GM06990 (cell line): ENCODE results near the gene DBH.
A peak's percentile ranks its signal among the peaks of the same experiment; 100 is the strongest.

ENCODE experiments used
- DNase-seq: peaks from one replicate; pipeline ENCODE4 v3.0.0-alpha.2; 2011; ENCODE audit not compliant: insufficient read length; ENCODE audit errors: extremely low read depth
- H3K27me3 ChIP-seq: replicated peaks from 2 replicates; pipeline ENCODE4 v1.6.0; 2011; ENCODE audit warnings: low read length; ENCODE audit not compliant: control insufficient read depth, insufficient read depth
- H3K36me3 ChIP-seq: 2 replicates; pipeline ENCODE4 v1.5.1; 2011; ENCODE audit warnings: low read length; ENCODE audit not compliant: control insufficient read depth, insufficient read depth
- H3K4me3 ChIP-seq: replicated peaks from 2 replicates; pipeline ENCODE4 v1.5.1; 2011; ENCODE audit warnings: low read depth, mild to moderate bottlenecking, control low read depth, low read length
- TF ChIP-seq, protein P1 (sequence below): IDR thresholded peaks from 2 replicates; pipeline ENCODE4 v1.5.1; 2011; ENCODE audit warnings: low read length, control low read depth, mild to moderate bottlenecking, inconsistent platforms; ENCODE audit not compliant: insufficient read depth, poor library complexity, severe bottlenecking

The DBH gene

DNA sequence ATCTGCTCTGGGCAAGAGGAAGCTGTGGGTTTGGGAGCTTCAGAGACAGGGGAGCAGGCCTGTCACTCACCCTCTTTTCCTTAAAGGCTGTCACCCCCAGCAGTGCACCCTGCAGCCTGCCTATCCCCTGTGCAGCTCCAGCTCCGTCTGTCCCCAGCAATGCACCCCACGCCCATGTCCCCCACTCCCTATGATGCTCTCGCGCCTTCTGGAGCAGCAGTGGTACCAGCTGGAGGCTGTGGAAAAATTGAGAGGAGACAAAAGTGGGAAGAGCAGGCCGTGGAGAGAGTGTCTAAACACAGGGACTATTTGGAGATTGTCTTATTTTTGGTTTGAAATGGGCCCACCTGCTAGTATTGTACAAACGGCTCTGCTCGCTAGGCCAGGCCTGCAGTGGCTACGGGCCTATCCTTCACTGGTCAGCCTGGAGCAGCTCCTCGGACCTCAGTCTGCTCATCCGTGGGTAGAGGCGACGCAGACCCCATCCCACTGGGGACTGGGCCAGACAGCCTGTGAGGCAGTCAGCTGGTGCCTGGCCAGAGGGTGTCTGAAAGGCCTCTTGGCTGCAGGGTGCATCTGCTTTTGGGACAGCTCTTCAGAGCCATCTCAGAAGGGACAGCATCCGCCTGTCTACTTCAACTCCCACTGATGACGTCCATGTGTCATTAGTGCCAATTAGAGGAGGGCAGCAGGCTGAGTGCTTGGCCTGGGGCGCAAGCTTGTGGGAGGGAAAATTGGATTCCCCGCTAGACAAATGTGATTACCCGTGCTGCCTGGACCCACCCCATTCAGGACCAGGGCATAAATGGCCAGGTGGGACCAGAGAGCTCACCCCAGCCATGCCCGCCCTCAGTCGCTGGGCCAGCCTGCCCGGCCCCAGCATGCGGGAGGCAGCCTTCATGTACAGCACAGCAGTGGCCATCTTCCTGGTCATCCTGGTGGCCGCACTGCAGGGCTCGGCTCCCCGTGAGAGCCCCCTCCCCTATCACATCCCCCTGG, at the start of gene DBH:
Gene DBH, plus strand, starts transcription at position 831 of the 999 bp plus-strand sequence. Its CDS starts 9 bp downstream, at position 840.
- Histone ChIP-seq H3K27me3 (peaks cover 3% of the 10 kb centered on the region; the same call in 1 of the 2 replicates), H3K4me3 (no peak within 1 kb of the TSS), H3K36me3 (no peaks in the 10 kb centered on the region)
- TF ChIP-seq, protein P1, sequence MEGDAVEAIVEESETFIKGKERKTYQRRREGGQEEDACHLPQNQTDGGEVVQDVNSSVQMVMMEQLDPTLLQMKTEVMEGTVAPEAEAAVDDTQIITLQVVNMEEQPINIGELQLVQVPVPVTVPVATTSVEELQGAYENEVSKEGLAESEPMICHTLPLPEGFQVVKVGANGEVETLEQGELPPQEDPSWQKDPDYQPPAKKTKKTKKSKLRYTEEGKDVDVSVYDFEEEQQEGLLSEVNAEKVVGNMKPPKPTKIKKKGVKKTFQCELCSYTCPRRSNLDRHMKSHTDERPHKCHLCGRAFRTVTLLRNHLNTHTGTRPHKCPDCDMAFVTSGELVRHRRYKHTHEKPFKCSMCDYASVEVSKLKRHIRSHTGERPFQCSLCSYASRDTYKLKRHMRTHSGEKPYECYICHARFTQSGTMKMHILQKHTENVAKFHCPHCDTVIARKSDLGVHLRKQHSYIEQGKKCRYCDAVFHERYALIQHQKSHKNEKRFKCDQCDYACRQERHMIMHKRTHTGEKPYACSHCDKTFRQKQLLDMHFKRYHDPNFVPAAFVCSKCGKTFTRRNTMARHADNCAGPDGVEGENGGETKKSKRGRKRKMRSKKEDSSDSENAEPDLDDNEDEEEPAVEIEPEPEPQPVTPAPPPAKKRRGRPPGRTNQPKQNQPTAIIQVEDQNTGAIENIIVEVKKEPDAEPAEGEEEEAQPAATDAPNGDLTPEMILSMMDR, result no peak
- no peak for DNase-seq

DNA sequence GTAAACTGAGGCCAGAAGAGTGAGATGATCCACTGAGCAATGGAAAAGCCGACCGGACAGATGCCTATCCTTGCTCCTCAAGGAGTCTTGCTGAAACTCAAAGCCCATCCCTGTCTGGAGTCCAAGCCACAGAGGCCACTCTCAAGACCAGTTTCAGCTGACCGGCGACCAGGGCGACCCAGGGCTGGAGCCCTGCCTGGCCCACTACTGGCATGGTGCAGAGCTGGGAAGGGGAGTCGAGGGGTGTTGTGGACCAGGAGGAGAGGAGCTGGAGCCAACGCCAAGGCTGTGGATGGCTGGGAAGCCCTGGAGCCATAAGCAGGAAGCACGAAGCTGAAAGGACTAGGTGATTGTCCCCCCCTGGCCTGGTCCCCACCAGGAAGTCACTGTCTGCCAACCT, 49.1 kb upstream of the DBH start:
- Histone ChIP-seq H3K4me3 (no peak overlapping the region), H3K36me3 (no peaks in the 10 kb centered on the region), H3K27me3 (peaks cover 3% of the 10 kb centered on the region; the same call in 1 of the 2 replicates)
- TF ChIP-seq, protein P1, result no peak
- no peak for DNase-seq

DNA sequence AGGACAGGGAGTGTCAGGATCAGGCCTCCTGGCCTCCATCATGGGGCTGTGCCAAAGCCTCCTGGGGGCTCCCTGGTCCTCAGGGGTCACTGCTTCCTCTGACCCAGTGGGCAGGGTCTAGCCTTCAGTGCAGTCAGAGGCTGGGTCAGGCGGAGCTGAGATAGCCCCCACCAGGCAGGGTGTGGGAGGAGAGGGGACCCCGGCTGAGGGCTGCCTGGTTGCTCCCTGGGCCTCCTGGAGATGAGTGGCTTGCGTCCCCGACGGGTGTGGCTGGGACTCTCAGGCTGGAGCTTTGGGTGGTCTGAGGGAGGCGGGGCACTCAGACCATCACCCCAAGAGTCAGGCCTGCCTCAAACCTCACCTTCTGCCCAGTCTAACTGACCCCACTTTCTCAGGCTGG, 48.7 kb upstream of the DBH start:
- TF ChIP-seq, protein P1, result no peak
- Histone ChIP-seq H3K4me3 (no peak overlapping the region), H3K27me3 (peaks cover 3% of the 10 kb centered on the region; the same call in 1 of the 2 replicates), H3K36me3 (no peaks in the 10 kb centered on the region)
- no peak for DNase-seq

DNA sequence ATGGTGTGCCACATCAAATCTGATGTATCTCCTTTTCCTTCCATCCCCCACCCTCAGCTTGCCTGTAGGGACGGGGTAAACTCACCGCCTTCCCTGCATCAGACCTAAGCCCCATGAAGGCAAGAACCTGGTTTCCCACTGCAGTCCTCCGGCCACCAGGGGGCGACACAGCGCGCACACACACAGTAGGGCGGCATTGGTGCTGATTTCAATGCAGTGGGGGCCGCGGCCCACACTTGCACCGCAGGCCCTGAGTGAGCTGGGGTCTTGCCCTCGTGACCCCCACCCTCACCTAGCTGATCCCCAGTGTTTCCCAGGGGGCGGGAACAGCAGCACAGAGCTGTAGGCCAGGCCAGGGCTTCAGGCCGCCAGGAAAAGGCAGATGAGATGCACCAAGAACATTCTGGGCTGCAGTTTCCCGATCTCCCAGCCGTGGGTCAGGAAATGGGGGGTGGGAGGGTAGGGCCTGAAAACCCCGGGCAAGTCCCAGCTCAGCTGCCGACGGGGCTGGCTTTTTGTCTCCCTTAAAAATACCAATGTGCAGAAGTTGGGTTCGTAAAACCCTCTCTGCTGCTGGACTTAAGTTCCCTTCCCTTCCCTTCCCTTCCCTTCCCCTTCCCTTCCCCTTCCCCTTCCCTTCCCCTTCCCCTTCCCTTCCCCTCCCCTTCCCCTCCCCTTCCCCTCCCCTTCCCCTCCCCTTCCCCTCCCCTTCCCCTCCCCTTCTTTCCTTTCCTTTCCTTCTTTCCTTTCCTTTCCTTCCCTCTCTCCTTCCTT, 46.5 kb upstream of the DBH start:
- Histone ChIP-seq H3K27me3 (peaks cover 1% of the 10 kb centered on the region; the same call in 1 of the 2 replicates), H3K4me3 (no peak overlapping the region), H3K36me3 (no peaks in the 10 kb centered on the region)
- DNase-seq, result no peak
- TF ChIP-seq, protein P1, result peak; percentile 79

DNA sequence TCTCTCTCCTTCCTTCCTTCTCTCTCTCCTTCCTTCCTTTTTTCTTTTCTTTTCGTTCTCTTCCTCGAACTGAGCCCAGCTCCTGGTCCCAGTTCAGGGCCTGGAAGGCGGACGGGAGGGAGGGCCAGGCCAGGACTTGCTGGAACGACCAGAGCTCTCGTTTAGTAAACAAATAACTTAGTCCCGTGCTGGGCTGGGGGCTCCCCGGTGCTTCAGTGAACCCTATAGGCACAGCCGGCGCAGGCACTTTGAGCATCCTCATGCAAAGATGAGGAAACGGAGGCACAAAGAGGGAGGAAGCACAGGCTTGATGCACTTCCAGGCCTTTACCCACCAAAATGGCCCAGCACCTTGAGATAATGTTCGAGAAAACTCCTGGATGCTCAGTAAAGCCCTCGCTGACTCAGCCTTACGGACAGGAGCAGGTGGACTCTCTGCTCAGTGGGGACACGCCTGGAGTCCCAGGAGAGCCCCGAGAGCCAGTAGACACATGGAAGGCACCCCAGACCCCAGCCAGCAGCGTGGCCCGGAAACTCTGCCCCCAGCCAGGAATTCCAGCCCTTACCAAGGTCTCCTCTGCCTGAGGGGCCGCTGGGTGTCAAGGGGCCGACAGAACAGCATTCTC, 45.8 kb upstream of the DBH start:
- Histone ChIP-seq H3K36me3 (no peaks in the 10 kb centered on the region), H3K4me3 (no peak overlapping the region), H3K27me3 (peaks cover 1% of the 10 kb centered on the region; the same call in 1 of the 2 replicates)
- DNase-seq, result no peak
- TF ChIP-seq, protein P1, result no peak
